CD14-positive monocyte (primary cell): Measurements from ENCODE around the gene C10orf143. TPM values are rescaled to one million over a fixed set of nuclear protein-coding genes. Genes with fewer than 3 reads are reported as not detected.

ENCODE experiments used
- DNase-seq, 3 donors: peaks; one replicate each; pipeline ENCODE4 v3.0.0-alpha.2; 2011 to 2022
- H2AFZ ChIP-seq: 2 replicates; pipeline ENCODE4 v1.6.0; 2012; ENCODE audit warnings: mild to moderate bottlenecking, low read depth, low read length, inconsistent platforms; ENCODE audit not compliant: insufficient read depth, poor library complexity, severe bottlenecking
- H3K27ac ChIP-seq, 2 donors: 1 replicate in 1 of 2; 2 replicates in 1 of 2; pipeline ENCODE4 v1.5.1; 2012 to 2013; ENCODE audit warnings: low read length in 2 of 2, control low read depth in 1 of 2, inconsistent platforms in 1 of 2, low read depth in 1 of 2, mild to moderate bottlenecking in 1 of 2
- H3K27me3 ChIP-seq, 2 donors: one replicate each; pipeline versions ENCODE4 v1.6.0 to v1.6.1; 2011 to 2013; ENCODE audit warnings: low read length in 2 of 2; ENCODE audit not compliant: control insufficient read depth in 2 of 2, insufficient read depth in 2 of 2
- H3K36me3 ChIP-seq, 2 donors: replicated peaks in 1 of 2; 1 replicate in 1 of 2; 2 replicates in 1 of 2; pipeline versions ENCODE4 v1.5.1 to v1.6.1; 2012 to 2013; ENCODE audit warnings: low read length in 2 of 2, control low read depth in 1 of 2, inconsistent platforms in 1 of 2, mild to moderate bottlenecking in 1 of 2; ENCODE audit not compliant: insufficient read depth in 2 of 2, control insufficient read depth in 1 of 2
- H3K4me1 ChIP-seq, 2 donors: 1 replicate in 1 of 2; 2 replicates in 1 of 2; pipeline versions ENCODE4 v1.5.1 to v1.6.1; 2012 to 2013; ENCODE audit warnings: low read length in 2 of 2, control low read depth in 1 of 2, inconsistent platforms in 1 of 2, mild to moderate bottlenecking in 1 of 2, moderate library complexity in 1 of 2; ENCODE audit not compliant: insufficient read depth in 2 of 2, control insufficient read depth in 1 of 2
- H3K4me2 ChIP-seq: replicated peaks from 2 replicates; pipeline ENCODE3; 2012; ENCODE audit warnings: low read length, moderate library complexity, mild to moderate bottlenecking; ENCODE audit not compliant: poor library complexity, severe bottlenecking; ENCODE audit errors: extremely low read depth
- H3K4me3 ChIP-seq, 3 experiments: fragments of 200-600 bp in 1 of 3; sonication (generic) in 1 of 3; replicated peaks in 1 of 3; 1 replicate in 2 of 3; 2 replicates in 1 of 3; pipeline ENCODE4 v1.5.1; 2011 to 2013; ENCODE audit warnings: low read length in 3 of 3, mild to moderate bottlenecking in 3 of 3, control low read depth in 2 of 3, low read depth in 2 of 3, inconsistent platforms in 1 of 3, moderate library complexity in 1 of 3
- H3K79me2 ChIP-seq: 2 replicates; pipeline ENCODE4 v1.6.0; 2012; ENCODE audit warnings: mild to moderate bottlenecking, control low read depth, inconsistent platforms, low read length, moderate library complexity; ENCODE audit not compliant: insufficient read depth
- H3K9ac ChIP-seq: 2 replicates; pipeline ENCODE4 v1.6.0; 2017; ENCODE audit warnings: low read length, mild to moderate bottlenecking; ENCODE audit not compliant: insufficient read depth, poor library complexity, severe bottlenecking
- H3K9me3 ChIP-seq, 2 donors: replicated peaks in 1 of 2; 1 replicate in 1 of 2; 2 replicates in 1 of 2; pipeline versions ENCODE4 v1.5.1 to v1.6.1; 2012 to 2013; ENCODE audit warnings: low read length in 2 of 2, control low read depth in 1 of 2; ENCODE audit not compliant: control insufficient read depth in 1 of 2, insufficient read depth in 1 of 2
- H4K20me1 ChIP-seq: 2 replicates; pipeline ENCODE4 v1.6.0; 2012; ENCODE audit warnings: mild to moderate bottlenecking, low read length, control low read depth, moderate library complexity; ENCODE audit not compliant: insufficient read depth
- H3K27ac Mint-ChIP-seq, 7 donors: one replicate each; pipeline ENCODE4 v1.8.0; 2020; ENCODE audit warnings: mild to moderate bottlenecking in 7 of 7, mixed read lengths in 7 of 7, moderate library complexity in 6 of 7, inconsistent platforms in 2 of 7
- H3K27me3 Mint-ChIP-seq, 3 donors: one replicate each; pipeline ENCODE4 v1.8.0; 2021 to 2022; ENCODE audit warnings: low read depth in 3 of 3, mild to moderate bottlenecking in 3 of 3, mixed read lengths in 3 of 3, moderate library complexity in 3 of 3, inconsistent platforms in 1 of 3
- H3K36me3 Mint-ChIP-seq, 2 donors: one replicate each; pipeline ENCODE4 v1.8.0; 2020; ENCODE audit warnings: mixed read lengths in 2 of 2, inconsistent platforms in 1 of 2, mild to moderate bottlenecking in 1 of 2
- H3K4me1 Mint-ChIP-seq: one replicate; pipeline ENCODE4 v1.8.0; 2020; ENCODE audit warnings: mild to moderate bottlenecking, mixed read lengths
- H3K4me3 Mint-ChIP-seq, 2 donors: one replicate each; pipeline ENCODE4 v1.8.0; 2020; ENCODE audit warnings: mild to moderate bottlenecking in 2 of 2, mixed read lengths in 2 of 2, moderate library complexity in 1 of 2
- H3K9me3 Mint-ChIP-seq, 7 donors: one replicate each; pipeline ENCODE4 v1.8.0; 2020 to 2022; ENCODE audit warnings: mixed read lengths in 7 of 7, mild to moderate bottlenecking in 6 of 7, moderate library complexity in 6 of 7, inconsistent platforms in 2 of 7
- CTCF ChIP-seq: fragments of 200-600 bp; IDR thresholded peaks from one replicate; pipeline ENCODE4 v1.8.0; 2022; ENCODE audit warnings: antibody characterized with exemption, mild to moderate bottlenecking
- WGBS: methylation state at CpG from one replicate; pipeline ENCODE4 v1.1.5; 2013; ENCODE audit warnings: missing lambda C conversion rate; ENCODE audit not compliant: insufficient coverage; 5-methylcytosine and 5-hydroxymethylcytosine counted together
- intact Hi-C, 2 donors: fragments of 100-400 bp; cut with micrococcal nuclease; formaldehyde crosslinking; loops; one replicate each; pipeline versions ENCODE4 v1.15.0 to v1.15.1; 2023
- polyA plus RNA-seq, 3 donors: library from polyadenylated mRNA; depleted of rRNA in 1 of 3; unstranded in 2 of 3; stranded (reverse) in 1 of 3; fragments of 300-500 nt in 2 of 3; fragments of >200 nt in 1 of 3; fragmentation: Illumina TruSeq in 2 of 3; gene quantifications; 1 replicate in 2 of 3; 2 replicates in 1 of 3; pipeline ENCODE4 v1.2.3, GENCODE V29; 2012 to 2021

C10orf143 gene
- polyA plus RNA-seq, 3 donors: 3.6 to 11.6 (median 8.0) TPM

- Mint-ChIP-seq H3K27me3 (peaks cover 4 to 12% (median 8%) of the 10 kb centered on the region in 3 donors), H3K36me3 (no peaks in the 10 kb centered on the region), H3K4me1 (no peaks in the 10 kb centered on the region), H3K9me3 (peaks cover 0 to 5% (median 0%) of the 10 kb centered on the region in 7 donors), H3K4me3 (no peak overlapping the region), H3K27ac (no peak overlapping the region)
- Histone ChIP-seq H3K9me3 (no peaks in the 10 kb centered on the region), H3K79me2 (no peaks in the 10 kb centered on the region), H3K4me3 (no peak overlapping the region), H2AFZ (no peak overlapping the region), H3K27me3 (no peaks in the 10 kb centered on the region), H3K27ac (no peak overlapping the region), H3K9ac (no peak overlapping the region), H3K4me1 (no peaks in the 10 kb centered on the region), H3K36me3 (no peaks in the 10 kb centered on the region), H3K4me2 (no peak overlapping the region), H4K20me1 (no peaks in the 10 kb centered on the region)
- WGBS: 90% methylated on average over 21 of the region's 22 CpGs
- DNase-seq: no peak
- intact Hi-C loops: no loop called here
- no peak for TF ChIP-seq CTCF
Measured at GRCh38 chr10:130046591-130046990, 64.0 kb downstream of the C10orf143 start.

- Histone ChIP-seq H2AFZ (no peak overlapping the region), H3K4me1 (no peaks in the 10 kb centered on the region), H3K9me3 (no peaks in the 10 kb centered on the region), H3K4me2 (no peak overlapping the region), H3K36me3 (no peaks in the 10 kb centered on the region), H3K9ac (no peak overlapping the region), H3K27me3 (no peaks in the 10 kb centered on the region), H3K27ac (no peak overlapping the region), H3K4me3 (no peak overlapping the region), H4K20me1 (no peaks in the 10 kb centered on the region), H3K79me2 (no peaks in the 10 kb centered on the region)
- Mint-ChIP-seq H3K9me3 (peaks cover 0 to 5% (median 0%) of the 10 kb centered on the region in 7 donors), H3K27ac (peak overlapping the region in 1 of 7 donors; percentile 24), H3K4me1 (no peaks in the 10 kb centered on the region), H3K27me3 (peaks cover 4 to 12% (median 8%) of the 10 kb centered on the region in 3 donors), H3K4me3 (no peak overlapping the region), H3K36me3 (no peaks in the 10 kb centered on the region)
- no peak for TF ChIP-seq CTCF
- no peak for DNase-seq
- WGBS: 95% methylated on average over 35 of the region's 43 CpGs
- intact Hi-C loops: no loop called here
Measured at GRCh38 chr10:130045801-130046321, 64.8 kb downstream of the C10orf143 start.
